Pulmonary artery endothelial cell (primary cell): ENCODE results near the gene PDE4DIP. TPM values are rescaled to one million over a fixed set of nuclear protein-coding genes. Genes with fewer than 3 reads are reported as not detected.
"Not testable (repeated sequence)": the region's sequence is repeated elsewhere in the genome, so short reads cannot be mapped to it uniquely, and the experiment has no call there.

Experiments
- DNase-seq: peaks from one replicate; pipeline ENCODE4 v3.0.0-alpha.2; 2011; ENCODE audit warnings: low read depth, low spot score
- total RNA-seq: library from RNA; depleted of rRNA; stranded (reverse); fragments of >200 nt; gene quantifications from 2 replicates; pipeline ENCODE4 v1.2.3, GENCODE V29; 2014

The PDE4DIP gene
- total RNA-seq, 1 donor from 2014 or later: 9.6 TPM

DNA sequence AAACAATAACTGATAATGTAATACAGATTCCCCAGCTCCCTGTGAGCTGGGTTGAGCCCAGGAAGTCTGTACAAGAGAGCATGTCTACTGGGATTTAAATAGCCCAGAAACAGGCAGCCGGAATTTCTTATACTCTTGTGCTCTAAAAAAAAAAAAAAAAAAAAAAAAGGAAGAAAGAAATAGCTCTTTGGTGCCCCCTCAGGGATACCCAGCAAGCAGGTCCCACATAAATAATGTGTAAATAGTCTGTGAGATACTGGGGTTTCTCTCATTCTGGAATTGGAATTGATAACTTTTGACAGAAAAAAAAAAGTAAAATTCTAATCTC, 25.4 kb downstream of the PDE4DIP start:
- DNase-seq: not testable (repeated sequence)

DNA sequence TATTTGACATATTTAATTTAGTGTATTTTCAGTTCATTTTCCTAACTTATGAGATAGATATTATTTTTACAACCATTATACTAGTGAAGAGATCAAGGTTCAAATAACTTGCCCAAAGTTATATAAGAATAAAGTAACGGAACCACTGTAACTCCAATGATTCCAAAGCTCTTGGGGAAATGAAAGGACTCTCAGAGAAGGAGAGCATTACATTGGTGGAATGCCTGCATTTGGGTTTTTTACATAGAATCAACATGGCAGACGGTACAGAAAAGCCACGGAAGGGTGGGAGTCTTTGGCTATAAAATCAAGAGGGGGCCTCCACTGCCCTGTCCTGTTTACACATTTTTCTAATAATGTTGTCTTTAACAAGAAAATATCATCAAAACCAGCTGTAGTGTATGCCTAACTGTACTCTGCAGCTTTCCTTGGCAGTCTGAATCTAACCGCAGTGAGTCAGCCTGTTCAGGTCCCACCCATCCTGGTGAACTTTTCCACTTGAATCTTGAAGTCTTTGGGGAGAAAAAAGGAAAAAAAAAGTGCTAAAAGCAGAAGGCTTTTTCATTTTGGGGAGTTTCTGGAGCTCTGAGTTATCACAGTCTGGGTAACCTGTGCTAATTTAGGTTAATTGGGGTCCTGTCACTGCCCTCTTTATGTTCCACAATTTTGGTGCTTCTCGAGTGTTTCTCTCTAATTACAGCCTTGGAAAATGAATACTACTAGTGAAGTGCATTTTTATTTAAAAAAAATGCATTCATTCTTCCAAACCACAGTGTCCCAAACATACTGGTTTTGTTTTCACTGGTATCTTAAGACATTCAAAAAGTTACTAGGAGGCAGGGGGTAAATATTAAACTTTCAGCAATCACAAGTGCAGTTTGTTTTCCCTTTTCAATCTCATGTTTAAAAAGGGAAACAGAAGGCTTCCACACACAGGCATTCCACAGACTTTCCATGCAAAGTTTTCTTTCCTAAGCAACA, 30.5 kb downstream of the PDE4DIP start:
- not testable (repeated sequence) for DNase-seq

DNA sequence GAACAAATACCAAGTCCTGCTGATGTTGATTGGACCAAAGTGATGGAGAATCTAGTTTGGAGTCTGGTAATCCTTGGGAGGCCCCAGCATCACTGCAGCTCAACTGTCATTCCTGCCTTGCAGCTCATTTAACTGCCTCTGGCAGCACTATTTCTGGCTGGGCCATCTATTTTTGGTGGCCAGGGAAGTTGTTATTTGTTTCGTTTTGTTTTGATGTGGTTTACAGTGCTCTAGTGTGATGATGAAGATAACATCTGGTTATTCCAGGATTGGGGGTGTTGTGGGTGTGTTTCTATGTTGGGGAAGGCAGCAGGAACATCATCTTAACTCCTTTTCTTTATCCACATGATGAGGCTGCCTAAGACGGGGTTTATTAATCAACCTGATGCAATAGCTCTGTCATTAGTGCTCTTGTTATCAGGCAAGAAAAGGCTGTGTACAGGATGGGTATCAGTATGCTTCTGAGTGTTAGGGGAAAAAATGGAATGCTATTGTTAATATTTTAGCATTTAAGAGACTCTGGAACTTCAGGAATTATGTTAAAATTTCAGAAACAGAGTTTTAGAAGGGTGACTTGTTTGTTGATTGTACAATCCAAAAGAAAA, 35.7 kb downstream of the PDE4DIP start:
- not testable (repeated sequence) for DNase-seq

DNA sequence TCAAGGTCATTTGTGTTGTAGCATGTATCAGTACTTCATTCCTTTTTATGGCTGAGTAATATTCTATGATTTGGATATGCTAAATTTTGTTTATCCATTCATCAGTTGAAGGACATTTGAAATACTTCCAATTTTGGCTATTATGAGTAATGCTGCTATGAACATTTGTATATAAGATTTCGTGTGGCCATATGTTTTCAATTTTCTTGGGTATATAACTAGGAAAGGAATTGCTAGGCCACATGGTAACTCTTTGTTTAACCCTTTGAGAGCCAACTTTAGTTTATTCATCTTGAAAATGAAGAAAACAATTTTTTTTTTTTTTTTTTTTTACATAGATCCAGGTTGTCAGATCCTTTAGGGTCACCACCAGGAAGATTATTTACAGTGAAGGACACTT, 37.0 kb downstream of the PDE4DIP start:
- DNase-seq: not testable (repeated sequence)

DNA sequence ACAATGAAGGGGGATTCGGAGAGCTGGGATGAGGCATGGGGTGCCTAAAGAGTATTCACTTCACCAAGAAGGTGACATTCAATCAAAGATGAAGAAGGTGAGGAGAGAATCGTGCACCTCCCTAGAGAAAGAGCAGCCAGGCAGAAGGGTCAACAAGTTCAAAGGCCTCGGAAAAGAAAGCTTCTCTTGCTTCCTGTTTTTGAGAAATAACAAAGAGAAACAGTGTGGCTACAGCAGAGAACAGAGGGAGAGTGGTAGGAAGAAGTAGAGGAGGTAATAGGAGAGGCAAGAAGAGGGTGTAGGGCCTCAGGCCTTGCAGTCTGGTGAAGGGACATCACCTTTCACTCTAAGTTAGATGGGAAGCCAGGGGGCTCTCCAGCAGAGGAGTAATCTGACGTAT, 41.0 kb downstream of the PDE4DIP start:
- DNase-seq: not testable (repeated sequence)

DNA sequence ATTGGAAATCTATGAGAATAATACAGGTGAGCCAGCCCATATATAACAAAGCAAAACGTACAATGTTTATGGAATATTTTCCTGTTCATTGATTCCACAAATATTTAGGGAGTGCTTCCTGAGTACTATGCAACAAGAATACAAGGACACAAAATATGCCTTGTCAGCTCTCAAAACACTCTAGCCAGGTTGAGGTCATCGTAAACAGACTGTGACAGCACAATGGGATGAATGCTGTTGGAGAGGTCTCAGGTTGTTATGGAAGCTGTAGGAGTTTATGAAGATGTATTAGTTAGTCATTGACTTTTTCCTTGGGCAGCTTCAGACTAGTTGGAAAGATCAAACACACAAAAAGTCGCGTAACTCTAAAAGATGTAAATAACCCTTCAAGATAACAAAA, 42.1 kb downstream of the PDE4DIP start:
- not testable (repeated sequence) for DNase-seq

DNA sequence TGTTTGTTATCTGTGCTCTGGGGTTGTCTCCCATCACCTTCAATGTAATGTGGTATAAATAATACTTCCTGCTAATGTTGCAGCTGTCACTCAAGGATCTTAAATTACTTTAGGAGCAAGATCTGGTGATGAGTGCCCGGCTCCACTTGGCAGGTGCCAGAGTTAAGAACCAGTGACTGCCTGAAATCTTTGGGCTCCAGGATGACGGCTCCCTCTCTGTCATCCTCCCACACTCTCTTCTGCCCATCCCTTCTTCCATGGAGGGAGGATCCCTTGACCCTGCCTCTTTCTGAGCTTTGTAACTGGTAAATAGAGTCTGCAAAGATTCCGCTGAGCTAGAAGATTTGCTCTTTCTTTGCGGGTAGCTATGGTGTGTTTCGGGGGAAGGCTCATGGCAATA, 44.4 kb downstream of the PDE4DIP start:
- DNase-seq: not testable (repeated sequence)

DNA sequence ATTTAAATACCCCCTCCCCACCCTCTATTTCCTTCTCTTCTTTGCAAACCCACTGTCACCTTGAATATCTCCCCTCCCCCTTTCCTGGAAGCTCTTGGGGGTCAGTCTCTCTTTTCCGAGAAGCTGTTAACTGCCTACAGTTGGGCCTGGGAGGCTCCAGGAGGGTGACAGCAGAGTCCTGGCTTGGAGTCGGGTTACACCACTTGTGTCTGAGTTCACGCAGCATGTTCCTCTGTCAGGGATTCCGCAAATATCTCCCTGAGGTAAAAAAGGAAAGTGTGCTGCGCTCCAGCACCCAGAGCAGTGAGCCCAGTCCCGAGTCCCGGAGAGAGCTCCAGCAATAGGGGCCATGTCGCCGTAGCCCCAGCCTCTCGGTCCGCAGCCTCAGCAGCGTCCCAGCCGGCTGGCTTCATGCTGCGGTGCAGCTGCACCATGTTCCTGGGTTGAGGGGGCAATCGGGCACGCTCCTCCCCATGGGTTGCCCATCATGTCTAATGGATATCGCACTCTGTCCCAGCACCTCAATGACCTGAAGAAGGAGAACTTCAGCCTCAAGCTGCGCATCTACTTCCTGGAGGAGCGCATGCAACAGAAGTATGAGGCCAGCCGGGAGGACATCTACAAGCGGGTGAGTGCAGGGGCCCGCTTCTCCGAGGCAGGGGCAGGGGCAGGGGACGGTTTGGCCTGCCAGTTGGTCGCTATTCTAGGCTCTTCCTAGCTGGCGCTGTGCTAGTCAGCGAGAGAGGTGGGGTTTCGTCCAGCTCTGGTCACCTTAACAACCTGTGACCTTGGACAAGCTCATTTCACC, 45.2 kb downstream of the PDE4DIP start:
- not testable (repeated sequence) for DNase-seq

DNA sequence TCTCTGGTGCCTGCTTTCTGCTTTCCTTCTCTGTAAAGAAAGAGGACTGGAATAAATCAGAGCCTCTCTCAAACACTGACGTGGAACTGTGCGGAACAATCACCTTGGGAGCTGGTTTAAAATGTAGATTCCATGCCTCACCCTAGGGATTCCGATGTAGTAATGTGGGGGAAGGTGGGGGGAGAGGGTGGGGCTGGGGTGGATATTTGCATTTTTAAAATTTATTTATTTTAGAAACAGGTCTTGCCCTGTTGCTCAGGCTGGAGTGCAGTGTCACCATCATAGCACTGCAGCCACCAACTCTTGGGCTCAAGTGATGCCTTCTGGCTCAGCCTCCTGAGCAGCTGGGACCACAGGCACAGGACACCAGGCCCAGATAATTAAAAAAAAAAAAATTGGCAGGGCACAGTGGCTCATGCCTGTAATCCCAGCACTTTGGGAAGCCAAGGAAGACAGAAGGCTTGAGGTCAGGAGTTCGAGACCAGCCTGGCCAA, 45.9 kb downstream of the PDE4DIP start:
- DNase-seq: not testable (repeated sequence)

DNA sequence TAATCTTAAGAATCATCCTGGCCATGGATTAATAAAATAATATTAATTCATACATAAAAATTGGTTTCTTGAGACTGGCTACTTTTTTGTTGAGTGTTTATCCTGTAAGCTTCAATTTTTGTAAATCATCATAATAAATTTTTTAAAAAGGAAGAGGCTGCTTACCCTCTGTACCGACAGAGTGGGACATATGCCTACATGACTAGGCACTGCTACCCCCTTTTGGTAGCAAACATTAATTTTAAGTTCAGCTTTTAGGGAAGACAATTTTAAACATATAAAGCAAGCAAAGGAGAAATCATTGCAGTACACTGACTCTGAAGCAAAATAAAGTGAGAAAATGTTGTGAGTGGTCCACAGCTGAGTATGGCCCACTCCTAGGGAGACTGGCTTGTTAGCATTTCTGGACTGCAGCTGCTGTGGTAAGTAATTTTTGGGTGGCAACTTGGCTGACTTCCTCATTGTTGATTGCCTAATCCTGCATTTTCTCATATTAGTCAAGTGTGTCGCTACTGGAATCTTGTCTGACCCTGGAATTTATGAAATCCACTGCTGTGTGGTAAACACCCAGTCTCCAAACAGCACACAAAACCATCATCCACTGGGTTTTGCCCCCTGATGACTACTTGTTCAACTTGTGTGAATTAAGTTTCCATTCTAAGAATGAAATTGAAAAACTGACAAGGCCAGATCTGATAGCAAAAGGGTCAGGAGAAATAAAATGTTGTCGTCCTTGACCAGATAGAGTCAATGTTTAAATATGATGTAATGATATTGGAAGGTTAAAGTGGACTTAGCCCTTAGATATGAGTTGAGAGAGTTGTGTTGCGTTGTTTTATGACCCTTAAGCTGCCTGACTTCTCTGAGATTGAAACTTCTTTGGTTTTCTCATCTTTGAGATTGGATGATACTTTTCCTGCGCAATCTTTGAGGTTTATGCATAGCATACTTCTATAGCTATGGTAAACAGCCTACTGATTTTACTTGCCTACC, 50.4 kb downstream of the PDE4DIP start:
- not testable (repeated sequence) for DNase-seq

DNA sequence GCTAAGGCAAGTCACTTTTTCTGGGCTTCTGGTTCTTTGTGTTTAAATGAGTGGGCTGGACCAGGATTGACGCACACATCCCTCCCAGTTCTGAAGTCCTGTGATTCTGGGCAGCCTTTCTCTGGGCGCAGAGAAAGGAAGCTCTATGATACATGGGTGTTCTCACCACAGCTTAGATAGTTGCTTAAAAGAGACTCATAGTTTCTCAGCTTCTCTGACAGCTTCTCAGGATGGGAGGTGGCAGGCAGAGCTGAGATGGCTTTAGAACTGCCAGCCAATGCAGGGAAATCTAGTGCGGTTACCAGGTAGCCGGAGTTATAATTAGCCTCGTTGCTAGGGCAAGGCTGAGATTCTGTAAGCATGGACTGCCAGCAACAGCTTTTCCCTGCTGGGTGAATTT, 55.8 kb downstream of the PDE4DIP start:
- not testable (repeated sequence) for DNase-seq

DNA sequence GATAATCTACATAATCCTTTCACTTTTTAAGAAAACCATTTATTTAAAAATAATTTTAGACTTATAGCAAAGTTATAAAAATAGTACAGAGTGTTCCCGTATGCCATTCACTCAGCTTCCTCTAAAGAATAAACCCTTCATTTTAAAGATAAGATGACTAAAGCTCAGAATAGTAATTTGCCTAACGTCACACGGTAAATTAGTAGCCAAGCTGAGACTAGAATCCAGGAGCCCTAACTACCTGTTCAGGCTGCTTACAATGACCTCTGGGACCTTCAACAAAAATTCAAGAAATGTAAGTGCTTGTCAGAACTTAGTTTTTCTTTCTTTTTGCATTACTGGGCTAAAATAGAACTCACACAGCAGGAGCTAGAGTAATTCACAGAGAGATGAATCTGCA, 56.5 kb downstream of the PDE4DIP start:
- DNase-seq: not testable (repeated sequence)

DNA sequence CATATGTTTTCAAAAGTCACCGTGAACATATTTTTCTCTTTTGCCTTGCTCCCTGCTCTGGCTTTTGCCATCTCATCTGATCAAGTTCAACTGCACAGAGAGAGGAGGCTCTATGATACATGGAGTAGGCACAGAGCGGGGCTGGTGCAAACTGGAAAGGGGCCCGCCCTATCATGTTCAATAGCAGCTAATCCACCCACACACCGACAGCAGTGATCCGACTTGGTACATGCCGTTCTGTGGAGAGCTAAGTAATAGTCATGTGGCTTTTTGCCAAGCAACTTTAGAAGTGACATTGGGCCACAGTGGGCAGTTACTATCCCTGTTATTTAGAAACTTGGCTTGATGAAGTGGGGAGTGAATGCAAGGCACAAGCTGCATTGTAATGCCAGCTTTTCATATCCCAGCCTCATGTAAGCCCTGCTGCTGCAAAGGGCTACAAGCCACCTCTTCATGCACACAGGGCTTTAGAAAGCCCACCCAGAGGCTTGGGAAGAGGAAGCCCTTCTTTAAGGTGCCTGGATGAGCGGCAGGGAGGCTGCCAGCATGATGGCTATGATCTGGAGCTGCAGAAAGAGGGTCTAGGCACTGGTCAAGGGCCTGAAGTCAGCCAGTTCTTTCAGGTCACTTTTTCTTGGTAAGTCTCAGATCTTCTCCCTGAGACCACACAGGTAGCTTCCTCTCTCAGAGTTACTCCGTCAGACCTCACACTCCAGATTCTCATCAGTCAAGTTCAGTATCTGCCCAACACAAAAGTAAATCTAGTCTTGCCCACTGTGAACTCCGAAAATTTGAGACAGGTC, 57.1 kb downstream of the PDE4DIP start:
- not testable (repeated sequence) for DNase-seq

DNA sequence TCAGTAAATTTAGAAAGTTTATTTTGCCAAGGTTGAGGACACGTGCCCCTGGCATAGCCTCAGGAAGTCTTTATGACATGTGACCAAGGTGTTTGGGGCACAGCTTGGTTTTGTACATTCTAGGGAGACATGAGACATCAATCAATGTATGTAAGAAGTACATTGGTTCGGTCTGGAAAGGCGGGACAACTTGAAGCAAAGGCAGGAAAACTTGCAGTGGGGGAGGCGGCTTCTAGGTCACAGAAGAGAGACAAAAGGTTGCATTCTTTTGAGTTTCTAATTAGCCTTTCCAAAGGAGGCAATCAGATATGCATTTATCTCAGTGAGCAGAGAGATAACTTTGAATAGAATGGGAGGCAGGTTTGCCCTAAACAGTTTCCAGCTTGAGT, 57.7 kb downstream of the PDE4DIP start:
- DNase-seq: not testable (repeated sequence)

DNA sequence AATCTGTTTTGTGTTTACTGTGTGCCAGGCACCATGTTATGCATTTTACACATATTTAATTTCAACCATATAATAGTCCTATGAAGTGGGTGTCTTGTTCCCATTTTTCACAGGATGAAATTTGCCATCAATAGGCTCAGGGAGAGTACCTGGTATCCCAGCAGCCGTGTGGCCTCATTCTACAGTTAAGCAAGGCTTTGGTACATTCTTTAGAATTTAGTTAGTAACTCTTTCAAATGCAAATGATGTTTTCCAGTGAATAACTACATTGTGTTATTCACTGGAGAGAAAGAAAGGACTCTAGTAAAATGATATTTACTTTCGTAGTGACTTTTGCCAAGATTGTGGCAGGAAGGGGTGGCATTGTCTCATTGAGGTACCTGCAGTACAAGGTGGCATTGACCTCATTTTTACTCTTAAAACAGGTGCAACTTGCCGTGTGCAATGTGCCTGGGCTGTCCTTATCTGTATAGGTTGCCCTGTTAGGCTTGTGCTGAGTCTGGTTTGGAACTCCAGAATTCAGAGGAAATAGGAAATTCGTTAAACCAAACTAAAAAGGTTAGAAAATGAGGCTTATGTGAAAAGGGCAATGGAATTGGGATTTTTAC, 65.1 kb downstream of the PDE4DIP start:
- not testable (repeated sequence) for DNase-seq

DNA sequence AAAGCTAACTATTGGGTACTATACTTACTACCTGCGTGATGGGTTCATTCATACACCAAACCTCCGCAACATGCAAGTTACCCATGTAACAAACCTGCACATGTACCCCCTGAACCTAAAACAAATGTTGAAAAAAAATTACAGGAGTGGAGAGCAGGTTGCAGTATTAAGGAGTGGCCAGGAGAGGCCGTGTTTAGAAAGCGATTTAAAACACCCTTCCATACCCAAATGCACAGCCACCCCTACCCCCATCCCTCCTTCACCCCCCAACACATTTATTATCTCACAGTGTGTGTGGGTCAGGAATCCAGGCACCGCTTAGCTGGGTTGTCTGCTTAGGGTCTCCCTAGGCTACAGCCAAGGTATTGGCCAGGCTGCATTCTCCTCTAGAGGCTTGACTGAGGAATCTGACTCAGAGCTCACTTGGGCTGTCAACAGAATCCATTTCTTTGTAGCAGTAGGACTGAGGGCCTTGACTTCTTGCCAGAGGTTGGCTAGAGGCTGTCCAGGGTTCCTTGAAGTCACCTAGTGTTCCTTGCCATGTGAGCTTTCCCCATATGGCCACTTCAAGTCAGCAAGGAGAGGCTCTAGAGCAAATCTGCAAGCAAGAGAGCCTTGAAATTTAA, 67.2 kb downstream of the PDE4DIP start:
- DNase-seq: not testable (repeated sequence)

DNA sequence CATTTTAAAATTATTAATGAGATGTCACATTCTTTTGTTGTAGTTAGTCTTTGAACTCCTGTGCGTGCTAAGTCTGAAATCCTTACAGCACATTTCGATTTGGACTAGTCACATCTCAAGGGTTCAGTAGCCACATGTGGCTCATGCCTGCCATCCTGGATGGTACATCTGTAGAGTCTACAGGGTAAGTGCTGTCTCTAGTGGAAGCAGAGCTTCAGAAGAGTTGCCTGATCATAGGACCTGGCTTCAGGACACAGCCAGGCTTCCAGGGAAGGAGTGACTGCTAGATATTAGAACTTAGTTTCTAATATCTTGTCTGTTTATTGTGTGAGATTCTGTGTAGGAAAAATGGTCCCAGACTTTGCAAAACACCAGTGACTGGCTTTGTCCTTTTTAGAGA, 72.0 kb downstream of the PDE4DIP start:
- DNase-seq: not testable (repeated sequence)

DNA sequence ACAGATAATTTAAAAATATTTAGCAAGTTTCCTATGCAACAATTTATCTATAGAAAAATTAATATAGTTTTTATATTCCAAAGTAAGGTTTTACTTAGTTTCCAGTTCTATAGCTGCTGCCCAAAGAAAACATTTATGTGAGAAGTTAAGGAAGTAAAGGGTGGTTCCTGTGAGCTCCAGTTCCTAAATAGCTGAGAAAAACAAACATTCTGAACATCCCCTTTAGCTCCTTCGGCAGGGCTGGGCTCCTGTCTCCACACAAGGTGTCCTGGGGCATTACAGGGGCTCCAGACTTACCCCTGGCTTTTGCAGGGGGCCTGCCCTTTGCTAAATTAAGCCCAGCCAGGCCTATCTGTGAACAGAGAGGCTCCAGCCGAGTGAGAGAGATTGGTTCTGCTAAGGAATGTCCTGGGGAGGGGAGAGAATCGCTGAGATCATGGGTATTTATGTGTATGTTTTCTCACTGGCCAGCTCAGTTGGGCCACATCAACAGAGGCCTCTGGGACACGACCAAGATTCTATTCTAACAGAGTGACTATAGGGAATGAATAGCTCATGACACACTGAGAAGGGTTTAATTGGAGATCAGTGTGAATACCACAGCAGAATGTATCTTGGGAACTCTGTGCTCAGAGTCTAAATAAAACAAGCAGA, 72.6 kb downstream of the PDE4DIP start:
- DNase-seq: not testable (repeated sequence)
